ENCODE data around the gene MNAT1.
"Not testable (repeated sequence)": the region's sequence is repeated elsewhere in the genome, so short reads cannot be mapped to it uniquely, and the experiment has no call there.

The MNAT1 gene

GRCh38 chr14:60882219-60882618, 147.7 kb downstream of the MNAT1 start:
- no peak for DNase-seq (ENCODE audit: low read depth)

DNA sequence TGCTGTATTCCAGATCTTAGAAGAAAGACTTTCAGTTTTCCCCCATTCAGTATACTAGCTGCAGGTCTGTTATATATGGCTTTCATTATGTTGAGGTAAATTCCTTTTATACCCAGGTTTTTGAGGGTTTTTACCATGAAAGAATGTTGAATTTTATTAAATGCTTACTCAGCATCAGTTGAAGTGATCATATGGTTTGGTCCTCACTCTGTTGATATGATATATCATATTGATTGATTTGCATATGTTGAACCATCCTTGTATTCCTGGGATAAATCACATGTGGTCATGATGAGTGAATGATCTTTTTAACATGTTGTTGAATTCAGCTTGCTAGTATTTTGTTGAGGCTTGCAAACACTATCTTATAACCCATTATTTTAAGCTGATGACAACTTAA, 149.6 kb downstream of the MNAT1 start:
- no peak for DNase-seq (ENCODE audit: low read depth)

GRCh38 chr14:60890636-60891035, 156.1 kb downstream of the MNAT1 start:
- DNase-seq (ENCODE audit: low read depth) = not testable (repeated sequence)

DNA sequence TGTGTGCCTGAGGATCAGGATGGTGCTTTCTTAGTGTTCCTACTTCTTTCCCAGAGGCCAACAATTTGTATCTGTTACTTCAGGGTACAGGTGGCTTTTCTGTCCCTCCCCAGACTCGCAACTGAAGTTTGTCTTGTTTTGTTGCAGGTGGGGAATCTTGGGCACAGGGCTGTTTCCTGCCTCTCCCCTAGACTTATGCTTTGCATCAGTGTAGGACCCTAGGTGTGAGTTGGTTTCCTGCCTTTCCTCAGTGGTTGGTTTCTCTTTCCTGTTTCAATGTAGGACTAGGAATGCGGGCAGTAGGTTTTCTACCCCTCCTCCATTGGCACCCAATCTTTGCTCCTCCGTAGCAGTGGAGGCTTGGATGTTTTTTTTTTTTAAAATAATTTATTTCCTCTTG, 159.3 kb downstream of the MNAT1 start:
- no peak for DNase-seq (ENCODE audit: low read depth)

DNA sequence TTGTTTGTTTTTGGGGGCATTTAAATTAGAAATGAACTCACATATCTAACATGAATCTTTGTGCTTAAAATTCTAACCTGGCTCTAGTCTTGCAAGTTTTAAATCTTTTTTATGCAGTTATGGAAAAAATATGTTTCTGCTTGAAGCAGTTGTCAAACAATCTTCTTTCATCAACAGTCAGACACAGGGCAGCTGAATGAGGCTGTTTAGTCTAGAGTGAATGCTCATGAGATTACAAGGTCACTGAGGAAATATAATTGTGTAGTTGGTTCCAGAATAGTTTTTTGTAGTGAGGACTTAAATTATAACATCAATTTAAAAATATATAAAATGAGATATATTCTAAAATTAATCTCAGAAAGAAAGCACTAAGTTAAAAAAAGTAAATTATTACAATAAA, 169.8 kb downstream of the MNAT1 start:
- DNase-seq (ENCODE audit: low read depth) = no peak

GRCh38 chr14:60905923-60906322, 171.4 kb downstream of the MNAT1 start:
- DNase-seq (ENCODE audit: low read depth) = no peak

- DNase-seq (ENCODE audit: low read depth) = no peak
These were observed 181.2 kb downstream of the MNAT1 start for GRCh38 chr14:60915781-60916180.

DNA sequence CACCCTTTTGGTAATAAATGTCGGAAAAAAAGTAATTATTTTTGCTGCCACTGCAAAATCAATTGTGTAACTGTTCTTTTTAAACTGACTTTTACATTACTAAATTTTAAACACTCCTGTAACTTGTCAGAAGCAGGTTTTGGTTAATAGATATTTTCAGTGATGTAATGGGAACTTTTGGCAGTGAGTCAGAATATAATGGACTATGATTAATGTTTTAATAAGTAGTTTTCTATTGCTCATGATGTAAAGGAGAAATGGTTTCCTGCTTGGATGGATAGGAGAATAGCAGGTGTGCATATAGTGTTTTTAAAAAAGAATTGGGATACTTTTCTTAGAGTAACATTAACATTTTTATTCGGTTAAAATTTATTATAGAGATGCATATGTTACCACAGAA, 187.5 kb downstream of the MNAT1 start:
- DNase-seq (ENCODE audit: low read depth) = no peak

GRCh38 chr14:60925286-60925685, 190.7 kb downstream of the MNAT1 start:
- DNase-seq (ENCODE audit: low read depth) = no peak

DNA sequence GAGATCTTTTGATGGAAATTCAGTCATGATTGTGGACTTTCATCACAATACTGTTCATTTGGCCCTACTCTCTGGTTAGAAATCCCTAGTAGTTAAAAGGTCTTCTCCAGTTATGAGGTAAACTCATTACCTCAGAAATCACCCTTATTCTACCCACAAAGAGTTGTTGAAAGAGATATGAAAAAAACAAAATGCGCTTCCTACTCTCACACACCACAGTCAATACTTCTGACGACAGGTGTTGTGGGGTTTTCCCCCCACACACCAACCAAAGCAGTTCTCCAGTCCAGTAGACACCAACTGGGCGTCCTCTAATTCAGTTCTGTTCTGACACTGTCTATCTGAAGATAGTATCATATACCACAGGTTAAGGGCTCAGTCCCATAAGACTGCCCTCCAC, 191.4 kb downstream of the MNAT1 start:
- DNase-seq (ENCODE audit: low read depth) = no peak

- DNase-seq (ENCODE audit: low read depth) = no peak
These were observed 196.7 kb downstream of the MNAT1 start for GRCh38 chr14:60931218-60931617.

- DNase-seq (ENCODE audit: low read depth) = no peak
These were observed 199.5 kb downstream of the MNAT1 start for GRCh38 chr14:60933920-60934655.

- no peak for DNase-seq (ENCODE audit: low read depth)
These were observed 200.8 kb downstream of the MNAT1 start for GRCh38 chr14:60935319-60935718.

GRCh38 chr14:60943637-60944032, 209.1 kb downstream of the MNAT1 start:
- DNase-seq (ENCODE audit: low read depth) = no peak

GRCh38 chr14:60944204-60944603, 209.6 kb downstream of the MNAT1 start:
- no peak for DNase-seq (ENCODE audit: low read depth)

- no peak for DNase-seq (ENCODE audit: low read depth)
These were observed 211.4 kb downstream of the MNAT1 start for GRCh38 chr14:60945984-60946383.

- no peak for DNase-seq (ENCODE audit: low read depth)
These were observed 212.2 kb downstream of the MNAT1 start for GRCh38 chr14:60946773-60947172.

DNA sequence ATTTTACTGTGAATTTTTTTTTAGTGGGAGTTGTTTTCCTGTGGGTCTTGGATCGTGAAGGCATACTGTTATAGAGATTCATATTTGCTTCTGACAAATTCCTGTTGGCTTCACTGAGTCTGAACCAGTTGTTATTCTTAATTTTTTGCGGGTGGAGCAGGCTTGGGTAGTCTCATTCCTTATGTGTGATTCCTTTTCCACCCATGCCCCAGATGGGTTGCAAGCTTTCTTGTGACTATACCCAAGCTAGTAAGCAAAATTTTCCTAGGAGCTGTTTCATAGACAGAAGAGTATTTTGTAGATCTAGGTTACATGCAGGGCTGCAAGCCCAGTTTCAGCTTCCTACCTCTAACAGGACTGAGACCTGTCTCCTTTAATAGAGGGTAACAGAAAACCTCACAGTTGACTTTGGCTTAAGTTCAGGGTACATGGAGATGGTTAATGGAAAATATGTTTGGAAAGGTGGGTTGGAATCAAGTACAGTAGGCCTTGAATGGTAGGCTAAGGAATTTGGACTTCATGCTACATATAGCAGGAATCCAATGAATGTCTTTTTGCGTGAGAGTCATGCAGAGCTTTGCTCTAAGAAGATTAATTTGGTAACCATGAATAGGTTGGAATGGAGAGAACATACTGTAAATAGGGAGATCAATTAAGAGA, 217.3 kb downstream of the MNAT1 start:
- DNase-seq (ENCODE audit: low read depth) = no peak

GRCh38 chr14:60956202-60956601, 221.6 kb downstream of the MNAT1 start:
- no peak for DNase-seq (ENCODE audit: low read depth)

DNA sequence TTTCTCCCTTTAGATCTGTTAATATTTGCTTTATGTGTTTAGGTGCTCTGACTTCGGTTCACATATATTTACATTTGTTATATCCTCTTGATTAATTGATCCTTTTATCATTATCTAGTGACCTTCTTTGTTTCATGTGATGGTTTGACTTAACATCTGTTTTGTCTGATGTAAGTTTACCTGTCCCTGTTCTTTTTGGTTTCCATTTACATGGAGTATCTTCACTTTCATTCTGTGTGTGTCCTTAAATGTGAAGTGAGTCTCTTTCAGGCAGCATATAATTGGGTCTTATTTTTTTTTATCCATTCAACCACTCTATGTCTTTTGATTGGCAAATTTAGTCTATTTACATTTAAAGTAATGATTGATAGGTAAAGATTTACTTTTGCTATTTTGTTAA, 222.1 kb downstream of the MNAT1 start:
- no peak for DNase-seq (ENCODE audit: low read depth)

DNA sequence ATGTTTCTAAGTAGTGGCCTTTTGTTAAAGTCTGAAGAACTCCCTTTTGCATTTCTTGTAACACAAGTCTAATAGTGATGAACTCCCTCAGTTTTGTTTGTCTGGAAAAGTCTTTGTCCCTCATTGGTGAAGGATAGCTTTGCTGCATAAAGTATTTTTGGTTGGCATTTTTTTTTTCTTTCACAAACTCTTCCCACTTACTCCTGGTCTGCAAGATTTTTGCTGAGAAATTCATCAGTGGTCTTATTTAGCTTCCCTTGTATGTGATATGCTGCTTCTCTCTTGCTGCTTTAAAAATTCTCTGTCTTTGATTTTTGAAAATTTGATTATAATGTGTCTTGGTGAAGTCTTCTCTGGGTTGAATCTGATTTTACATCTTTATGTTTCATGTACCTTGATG, 223.6 kb downstream of the MNAT1 start:
- DNase-seq (ENCODE audit: low read depth) = no peak

- no peak for DNase-seq (ENCODE audit: low read depth)
These were observed 229.2 kb downstream of the MNAT1 start for GRCh38 chr14:60963761-60964160.

DNA sequence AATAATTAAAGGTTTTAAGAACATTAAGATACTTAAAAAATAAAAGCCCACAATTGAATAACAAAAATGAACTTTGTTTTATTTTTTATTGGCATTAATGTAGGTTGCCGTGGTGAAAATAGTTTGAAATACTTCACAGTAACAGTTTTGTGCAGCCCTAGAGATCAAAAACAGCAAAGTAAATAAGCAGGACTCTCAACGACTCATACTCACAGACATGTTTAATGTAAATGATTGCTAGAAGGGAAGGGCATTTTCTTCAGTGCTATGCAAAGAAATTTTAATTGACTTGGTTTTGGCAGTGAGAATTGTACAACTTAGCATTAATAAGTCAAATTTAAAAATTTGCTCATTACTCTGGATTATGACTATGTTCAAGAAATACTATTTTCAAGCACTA, 230.3 kb downstream of the MNAT1 start:
- no peak for DNase-seq (ENCODE audit: low read depth)

GRCh38 chr14:60965402-60965801, 230.8 kb downstream of the MNAT1 start:
- no peak for DNase-seq (ENCODE audit: low read depth)
